NCI-H226 (cell line): Measurements from ENCODE around the gene INPP4B.
A peak's percentile ranks its signal among the peaks of the same experiment; 100 is the strongest.

Experiments
- DNase-seq: peaks from one replicate; pipeline ENCODE4 v3.0.0-alpha.2; 2015

The INPP4B gene

DNA sequence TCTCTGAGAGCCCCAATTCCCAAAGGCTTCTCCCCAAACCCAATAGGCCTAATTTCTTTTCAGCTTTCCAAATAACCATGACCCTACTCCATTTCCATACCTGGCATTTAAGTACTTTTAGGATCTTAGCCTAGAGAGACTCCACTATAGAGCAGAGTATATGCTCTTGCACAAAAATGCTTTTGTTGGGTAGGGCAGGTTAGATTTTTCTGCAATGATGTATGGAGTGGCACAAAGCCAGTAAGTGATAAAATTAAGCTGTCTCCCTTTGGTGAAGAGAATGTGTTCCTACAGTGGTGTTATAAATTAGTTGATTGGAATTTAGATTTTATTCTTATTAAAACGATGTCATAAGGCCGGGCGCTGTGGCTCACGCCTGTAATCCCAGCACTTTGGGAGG lies 124.9 kb downstream of the INPP4B start:
- DNase-seq, result peak; percentile 60

DNA sequence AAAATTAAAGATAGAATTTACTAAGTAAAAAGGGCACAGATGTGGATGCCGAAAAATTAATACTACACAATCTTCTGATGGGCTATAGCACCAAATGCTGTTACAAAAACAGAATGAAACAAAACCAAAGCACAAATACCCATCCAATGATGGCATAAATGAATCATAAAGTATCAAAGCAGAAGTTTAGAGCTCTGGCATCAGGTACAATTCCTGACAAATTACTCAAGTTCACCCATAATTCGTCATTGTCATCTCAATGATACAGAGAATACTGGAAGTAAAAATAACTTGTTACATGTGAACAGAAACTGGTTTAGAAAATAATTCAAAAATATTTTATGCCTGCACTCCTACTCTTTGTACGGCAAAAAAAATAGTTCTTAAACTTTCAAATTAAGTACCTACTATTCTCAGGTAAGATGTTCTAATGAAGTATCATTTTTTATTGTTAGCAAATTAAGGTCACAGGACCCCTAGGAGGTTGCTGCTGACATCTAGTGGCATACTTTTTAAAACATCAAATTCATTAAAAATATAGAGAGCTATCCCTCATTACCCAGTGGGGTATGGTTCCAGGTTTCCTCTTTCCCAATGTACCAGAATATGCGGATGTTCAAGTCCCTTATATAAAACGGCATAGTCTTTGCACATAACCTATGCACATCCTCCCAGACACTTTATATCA lies 126.1 kb downstream of the INPP4B start:
- peak; percentile 64 for DNase-seq

DNA sequence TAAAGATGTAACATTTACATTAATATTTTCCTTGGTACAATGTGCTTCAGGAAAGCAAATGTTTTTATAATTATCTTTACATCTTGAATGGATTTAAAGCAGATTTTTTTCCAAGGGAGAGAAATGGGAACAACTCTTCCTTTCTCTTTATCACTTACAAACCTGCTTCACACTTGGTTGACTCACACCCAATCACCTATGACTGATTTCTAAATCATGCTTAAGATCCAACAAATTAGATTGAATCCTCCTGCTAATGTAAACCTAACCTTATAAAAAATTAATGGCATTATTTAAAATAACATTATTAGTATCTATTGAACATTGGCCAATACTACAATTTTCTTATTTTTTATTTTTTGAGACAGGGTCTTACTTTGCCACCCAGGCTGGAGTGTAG lies 127.1 kb downstream of the INPP4B start:
- no peak for DNase-seq

DNA sequence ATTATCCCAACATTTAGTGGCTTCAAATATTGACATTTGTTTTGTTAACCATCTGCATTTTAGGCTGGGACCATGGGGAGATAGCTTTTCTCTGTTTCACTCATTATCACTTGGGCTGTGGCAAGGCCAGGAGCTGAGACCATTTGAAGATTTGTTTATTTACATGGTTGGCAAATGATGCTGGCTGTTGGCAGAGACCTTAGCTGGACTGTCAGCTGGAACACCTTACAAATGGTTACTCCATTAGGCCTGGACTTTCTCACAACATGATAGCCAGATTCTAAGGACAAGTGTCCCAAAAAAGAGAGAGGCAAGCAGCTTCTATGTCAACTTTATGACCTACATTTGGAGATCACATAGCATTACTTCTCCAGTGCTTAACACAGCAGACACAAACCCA lies 130.4 kb downstream of the INPP4B start:
- no peak for DNase-seq

DNA sequence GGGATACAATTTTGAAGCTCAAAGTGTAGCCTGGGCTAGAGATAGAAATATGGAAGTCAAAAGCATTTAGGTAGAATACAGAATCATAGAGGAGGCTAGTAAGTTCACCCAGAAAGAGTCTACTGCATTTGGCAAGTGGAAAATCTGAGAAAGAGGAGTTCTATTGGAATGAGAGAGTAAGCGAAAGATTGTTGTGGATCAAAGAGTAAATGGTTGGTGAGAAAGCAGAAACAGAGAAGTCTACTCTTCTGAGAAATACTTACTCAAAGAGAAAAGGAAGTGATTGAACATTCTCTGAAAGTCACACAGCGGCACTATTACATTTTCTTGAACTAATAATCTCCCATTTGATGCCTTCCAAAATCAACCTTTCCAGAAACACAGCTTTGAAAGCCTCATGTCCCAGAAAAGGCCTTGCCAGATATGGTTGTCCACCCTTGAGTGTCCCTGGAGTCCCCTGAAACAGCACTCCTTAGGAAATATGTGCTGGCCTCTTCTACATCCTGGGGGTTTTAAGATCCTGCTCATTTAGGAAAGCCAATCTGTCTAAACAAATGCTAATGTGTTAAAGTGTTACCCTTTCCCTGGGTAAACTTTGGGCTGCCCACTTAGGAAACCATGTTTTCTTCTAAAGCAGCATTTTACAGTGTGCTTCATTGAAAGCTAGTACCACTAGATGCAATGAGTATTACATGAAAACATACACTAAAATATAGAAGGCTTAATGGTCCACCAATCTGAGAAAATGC lies 132.6 kb downstream of the INPP4B start:
- no peak for DNase-seq

DNA sequence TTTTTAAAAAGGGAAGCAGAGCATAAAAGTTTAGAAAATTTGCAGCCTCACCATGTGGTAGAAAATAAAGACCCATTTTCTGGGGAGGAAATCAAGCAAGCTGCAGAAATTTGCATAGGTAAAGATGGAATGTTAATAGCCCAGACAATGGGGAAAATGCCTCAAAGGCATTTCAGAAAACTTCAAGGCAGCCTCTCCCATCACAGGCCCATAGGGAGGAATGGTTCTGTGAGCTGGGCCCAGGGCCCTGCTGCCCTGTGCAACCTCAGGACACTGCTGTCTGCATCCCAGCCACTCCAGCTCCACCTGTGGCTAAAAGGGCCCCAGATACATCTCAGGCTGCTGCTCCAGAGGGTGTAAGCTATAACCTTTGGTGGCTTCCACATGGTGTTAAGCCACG lies 137.9 kb downstream of the INPP4B start:
- no peak for DNase-seq

DNA sequence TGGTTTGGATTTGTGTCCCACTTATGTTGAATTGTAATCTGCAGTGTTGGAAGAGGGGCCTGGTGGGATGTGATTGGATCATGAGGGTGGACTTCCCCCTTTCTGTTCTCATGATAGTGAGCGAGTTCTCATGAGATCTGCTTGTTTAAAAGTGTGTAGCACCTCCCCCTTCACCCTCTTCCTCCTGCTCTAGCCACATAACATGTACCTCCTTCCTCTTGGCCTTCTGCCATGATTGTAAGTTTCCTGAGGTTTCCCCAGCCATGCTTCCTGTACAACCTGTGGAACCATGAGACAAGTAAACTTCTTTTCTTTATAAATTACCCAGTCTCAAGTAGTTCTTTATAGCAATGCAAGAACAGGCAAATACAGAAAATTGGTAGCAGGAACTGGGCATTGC lies 138.7 kb downstream of the INPP4B start:
- no peak for DNase-seq

DNA sequence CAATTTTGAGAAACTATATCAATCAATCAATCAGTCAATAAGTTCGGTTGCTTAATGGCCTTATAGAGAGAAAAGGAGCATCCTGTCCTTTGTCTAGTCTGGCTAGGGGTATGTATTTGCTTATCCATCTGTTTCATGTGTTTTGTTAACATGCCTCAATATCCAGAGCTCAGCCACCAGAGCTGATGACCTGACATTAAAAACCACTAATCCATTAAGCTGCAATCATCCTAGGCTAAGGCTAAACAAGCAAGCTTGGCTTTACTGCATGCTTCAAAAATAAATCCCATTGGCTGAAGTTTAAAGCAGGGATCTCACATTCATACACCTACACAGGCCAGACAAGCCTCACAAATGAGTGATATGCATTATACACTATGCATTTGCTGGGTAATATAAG lies 139.7 kb downstream of the INPP4B start:
- no peak for DNase-seq

DNA sequence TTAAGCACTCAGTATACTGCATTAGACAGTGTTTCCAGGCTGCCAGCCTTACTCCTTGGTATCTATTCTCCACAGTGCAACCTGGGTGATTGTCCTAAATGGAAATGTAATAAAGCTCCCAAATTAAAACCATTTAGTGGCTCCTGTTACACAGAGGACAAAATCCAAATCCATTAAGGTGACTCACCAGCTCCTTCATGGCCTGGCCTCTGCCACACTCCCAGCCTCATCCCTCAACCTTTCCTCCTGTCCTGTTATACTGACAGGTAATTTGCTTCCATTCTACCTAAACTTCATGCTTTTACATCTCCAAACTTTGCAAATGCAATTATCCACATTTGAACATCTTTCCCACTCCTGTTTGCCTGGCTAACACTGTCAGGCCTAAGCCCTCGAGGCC lies 140.3 kb downstream of the INPP4B start:
- no peak for DNase-seq

DNA sequence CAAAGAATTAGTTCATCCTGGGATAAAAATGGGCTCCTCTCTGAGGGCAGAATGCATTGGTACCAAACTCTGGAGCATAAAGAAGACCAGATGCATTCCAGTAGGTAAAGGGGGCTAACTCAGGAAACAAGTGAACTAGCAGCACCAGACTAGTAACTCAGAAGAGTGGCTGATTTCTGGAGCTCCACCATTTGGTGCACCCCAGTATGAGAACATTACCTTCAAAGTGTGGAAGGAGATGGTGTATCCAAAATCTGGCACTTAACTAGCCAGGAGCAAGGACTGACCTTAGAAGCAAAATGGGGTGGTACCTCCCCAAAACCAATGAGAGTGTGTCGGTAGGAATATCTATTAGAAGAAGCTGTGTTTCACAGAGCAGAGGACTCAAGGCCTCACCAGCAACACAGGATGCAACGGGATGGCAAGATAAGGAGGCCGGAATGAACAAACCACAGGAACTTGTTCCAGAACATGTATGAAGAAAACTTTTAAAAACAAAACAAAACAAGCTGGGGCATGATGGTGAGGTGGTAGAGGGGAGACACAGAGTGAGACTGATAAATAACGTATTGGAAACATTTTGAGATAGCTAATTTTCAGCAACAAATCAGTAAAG lies 142.3 kb downstream of the INPP4B start:
- no peak for DNase-seq

DNA sequence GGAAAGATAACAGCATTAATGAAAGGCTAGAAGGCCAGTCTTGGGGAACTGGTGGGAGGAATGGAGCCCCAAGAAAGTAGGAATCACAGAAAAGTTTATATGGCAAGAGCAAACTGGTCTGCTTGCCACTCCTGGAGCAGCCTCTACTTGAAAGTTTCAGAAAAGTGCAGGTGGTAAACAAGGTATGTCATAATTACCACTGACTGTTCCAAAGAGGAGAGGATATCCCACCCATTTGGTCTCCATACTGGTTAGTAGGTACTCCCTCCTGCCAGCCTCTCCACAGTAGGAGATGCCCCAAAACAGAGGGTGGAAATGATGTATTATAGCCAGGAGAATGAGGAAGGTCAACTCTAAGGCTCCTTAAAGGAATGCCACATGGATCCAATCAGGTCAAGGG lies 145.1 kb downstream of the INPP4B start:
- DNase-seq, result no peak

DNA sequence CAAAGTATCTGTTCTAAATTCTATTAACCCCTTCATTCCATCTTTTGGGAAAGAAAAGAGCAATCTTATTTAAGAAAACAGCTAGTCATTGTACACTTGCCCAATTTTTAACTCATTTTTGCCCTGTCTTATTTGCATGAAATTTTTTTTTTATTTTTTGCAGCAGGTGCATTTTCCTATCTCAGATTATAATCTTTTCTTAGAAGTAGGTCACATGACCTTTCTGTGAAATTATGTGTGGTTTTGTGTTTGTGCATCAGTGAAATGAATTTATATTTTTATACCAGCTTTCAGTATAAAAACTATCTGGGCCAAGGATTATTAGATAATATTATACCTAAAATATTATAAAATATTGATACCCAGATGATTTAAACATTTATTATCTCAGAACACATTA lies 145.6 kb downstream of the INPP4B start:
- DNase-seq, result no peak

DNA sequence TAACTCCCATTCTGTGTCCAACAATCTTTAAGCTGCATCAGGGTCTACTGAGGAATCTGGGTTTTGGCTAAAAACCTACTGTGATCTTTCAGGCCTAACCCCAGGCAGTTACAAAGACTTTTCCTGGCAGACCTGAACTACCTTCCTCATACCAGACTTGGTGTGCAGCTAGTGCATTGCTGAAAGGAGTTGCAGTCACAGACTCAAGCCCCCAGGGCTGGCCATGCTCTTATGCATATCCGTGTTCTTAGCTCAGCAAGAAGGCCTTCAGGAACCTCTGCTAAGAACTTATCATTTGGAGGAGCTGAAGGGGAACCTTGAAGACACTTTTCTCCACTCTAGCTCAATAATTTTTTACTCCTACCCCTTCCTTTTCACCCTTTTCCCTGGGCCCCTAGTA lies 147.5 kb downstream of the INPP4B start:
- DNase-seq, result no peak

DNA sequence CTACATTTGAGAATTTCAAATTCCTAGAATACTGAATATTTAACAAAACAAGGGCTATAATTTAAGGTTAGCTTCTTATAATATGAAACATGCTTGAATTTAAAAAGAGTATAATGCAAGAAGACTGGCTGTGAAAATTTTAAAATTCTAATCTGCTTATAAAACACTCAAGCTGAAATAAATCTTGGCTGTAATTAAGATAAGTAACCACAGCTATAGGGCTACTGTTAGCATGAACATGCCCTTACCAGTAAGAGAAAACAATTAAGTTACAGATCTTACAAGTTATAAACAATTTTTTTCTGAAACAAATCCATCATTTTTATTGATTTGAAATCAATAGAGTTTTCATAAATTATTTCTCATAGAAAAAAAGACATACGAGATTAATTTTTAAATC lies 148.2 kb downstream of the INPP4B start:
- no peak for DNase-seq

DNA sequence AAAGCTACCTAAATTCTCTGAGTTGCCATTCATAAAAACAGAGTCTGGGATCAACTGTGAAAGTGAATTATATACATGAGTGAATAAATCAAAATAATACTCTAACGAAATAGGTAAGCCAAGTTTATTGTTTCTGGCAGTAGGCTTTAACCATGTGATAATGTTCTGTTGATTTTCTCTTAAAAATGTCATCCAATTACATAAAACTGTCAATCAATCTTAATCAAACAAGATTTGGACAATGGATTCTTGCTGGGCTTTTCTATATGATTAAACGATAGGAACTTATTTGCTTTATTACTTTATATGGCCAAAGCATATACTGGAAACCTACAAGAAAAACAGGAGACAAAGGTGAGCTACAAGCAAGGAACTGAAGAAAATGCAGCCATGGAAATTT lies 148.8 kb downstream of the INPP4B start:
- DNase-seq, result no peak

DNA sequence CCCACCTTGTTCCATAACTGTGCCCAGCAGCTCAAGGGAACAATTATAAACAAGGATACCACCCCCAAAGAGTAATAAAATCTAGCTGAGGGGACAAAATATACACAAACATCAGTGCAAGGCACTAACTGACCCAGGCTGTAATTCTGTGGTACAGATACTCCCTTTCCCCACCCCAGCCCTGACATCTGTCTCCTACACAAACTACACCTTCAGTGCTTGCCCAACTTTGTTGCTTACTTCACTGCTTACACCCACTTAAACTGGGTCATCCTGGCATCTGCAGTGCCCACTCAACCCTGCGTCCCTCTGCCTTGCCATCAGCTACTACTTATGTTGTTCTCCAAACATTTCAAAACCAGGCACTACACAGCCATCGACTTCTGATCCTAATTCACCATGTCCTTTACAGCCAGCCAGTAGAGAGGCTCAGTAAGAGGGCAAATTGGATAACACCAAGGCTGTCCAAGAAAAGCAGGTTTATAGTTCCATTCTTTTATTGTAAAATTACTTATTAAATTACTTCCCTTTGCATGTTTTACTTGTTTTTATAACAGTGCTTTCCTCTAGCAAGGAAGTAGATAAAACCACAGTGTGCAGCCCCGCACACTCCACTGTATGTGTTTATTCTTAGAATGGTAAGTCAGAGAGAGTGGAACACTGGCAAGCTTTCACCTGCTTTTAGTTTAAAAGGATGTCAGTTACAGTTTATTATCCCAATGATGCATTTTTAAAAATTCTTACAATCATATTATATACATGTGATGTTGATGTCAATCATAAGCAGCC lies 149.6 kb downstream of the INPP4B start:
- no peak for DNase-seq

DNA sequence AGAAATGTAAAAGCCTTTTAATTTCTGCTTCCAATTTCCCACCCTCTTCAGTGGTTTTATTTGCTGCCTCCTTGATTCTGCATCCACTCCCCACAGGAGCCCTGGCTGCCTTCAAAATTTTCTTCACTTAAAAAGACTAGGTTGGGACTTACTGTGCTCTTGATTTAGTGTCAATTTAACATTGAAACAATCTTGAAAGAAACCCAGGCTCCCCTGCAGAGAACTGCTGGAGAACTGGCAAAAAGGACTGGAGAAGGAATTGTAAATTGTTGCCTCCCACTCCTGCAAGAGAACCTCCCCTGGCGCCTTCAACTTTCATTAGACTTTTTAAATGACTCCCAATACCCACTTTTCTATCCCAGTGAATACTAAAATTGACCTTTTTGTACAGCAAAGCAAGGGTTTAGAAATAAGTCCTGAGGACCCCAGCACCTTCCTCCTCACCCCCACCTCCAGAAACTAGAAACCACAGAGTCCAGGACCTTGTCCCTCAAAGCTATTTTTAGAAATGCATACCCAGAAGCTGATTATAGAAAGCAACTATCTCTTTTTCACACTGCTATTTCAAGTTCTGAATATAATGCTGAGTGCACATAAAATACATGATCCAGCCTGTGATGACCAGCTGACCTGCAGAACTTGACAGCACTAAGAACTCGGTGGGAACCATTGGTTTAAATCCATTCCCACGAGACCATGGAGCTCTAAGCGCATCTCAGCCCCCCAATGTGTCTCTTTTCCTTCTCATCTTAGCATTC lies 155.5 kb downstream of the INPP4B start:
- no peak for DNase-seq

DNA sequence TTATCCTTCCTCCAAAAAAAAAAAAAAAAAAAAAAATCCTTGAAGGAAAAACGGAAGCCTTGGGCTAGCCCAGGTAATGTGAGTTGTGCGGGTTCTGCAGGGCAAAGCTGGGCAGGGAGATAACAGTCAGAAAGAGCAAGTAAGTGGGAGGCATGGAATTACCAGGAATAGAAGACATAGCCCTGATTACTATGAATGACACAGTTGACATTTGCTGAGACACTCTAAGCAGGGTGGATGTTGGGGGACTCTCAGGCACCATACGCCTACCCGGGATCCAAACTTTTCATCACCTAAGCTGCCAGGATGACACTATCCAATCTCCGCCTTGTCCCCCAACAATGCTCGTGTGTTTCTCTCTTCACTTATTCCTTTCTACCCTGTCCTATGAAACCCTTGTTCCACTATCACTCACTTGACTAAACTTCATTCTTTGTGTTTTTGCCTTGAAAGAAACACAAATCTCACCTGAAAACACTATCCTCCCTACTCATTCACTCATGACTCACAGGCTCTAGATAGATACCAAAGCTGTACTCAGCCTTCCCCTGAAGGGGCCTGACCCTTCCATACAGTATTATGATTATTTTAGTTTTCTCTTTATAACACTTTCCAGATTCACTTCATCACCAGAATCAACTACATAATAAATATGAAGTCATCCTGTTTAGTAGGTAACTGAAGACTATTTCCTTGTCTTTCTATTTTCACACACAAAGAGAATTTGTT lies 158.4 kb downstream of the INPP4B start:
- no peak for DNase-seq

DNA sequence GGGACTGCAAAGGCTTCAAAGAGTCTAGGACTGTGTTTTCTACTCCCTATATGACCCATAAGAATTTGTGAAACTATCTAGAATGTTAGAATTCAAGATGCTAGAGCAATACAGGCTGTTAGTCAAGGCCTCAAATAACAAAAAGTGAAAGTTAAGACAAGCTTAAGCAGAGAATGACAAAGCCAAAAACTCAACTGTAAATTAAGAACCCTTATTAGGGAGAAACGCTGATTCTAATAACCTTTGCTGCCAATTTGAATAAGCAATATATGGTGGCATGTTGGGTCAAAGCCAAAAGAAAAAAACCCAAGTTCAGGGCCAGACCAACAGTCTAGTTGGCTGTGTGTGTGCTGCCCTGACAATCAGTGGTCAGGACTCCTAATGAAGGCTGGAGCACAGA lies 160.0 kb downstream of the INPP4B start:
- DNase-seq, result no peak

DNA sequence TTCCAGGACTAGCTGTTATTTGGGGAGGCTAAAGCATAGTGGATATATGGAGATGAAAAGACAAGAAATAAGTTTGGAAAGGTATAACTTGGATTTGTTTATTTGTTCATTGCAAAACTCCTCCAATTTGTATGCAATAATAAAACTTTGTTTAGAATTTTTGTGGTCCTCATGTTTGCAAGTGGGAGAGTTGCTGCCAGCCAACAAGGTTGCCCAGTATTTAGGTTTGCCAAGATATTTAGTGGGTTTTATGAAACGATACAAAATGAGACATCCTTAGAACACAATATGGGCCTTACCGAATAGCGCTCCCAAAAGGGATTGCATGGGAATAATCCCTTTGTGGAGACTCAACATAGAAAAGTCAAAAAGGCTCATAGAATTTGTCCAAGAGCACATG lies 162.1 kb downstream of the INPP4B start:
- no peak for DNase-seq

DNA sequence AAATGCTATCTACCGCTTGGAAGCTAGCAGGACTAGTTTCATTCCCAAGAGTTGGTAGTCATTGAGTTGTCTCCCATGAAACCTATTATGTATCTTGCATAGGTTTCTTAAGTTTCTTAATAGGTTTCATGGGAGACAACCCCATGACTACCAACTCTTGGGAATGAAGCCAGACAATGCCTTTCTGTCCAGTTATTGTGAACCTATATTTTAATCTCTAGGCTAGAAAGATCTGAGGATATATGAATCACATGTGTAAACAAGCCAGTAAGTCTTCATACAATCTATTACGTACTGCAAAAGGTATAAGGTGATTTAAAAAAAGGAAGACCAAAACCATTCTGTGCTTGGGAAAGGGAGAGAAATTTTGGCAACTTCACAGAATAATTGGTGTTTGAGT lies 162.6 kb downstream of the INPP4B start:
- DNase-seq, result no peak

DNA sequence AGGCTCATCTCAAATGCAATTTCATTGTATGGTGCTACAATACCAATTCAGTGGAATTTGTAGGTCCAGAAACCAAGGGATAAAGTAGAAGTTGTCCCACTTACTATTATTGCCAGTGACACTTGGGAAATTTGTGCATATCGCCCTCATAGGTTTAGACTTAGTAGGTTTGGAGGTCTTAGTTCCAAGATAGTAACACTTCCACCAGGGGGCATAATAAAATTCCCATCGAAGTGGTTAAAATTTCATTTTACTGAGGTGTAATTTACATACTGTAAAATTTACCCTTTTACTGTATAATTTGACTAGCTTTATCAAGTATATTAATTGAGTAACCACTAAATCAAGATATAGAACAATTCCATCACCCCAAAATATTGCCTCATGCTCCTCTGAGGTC lies 174.6 kb downstream of the INPP4B start:
- no peak for DNase-seq
